Raji (cell line): ENCODE results near the gene FAM135A.

Experiments used
- POLR2A ChIP-seq: IDR thresholded peaks from 2 replicates; pipeline ENCODE4 v1.6.1; 2011; ENCODE audit warnings: low read depth, low read length, control low read depth; ENCODE audit not compliant: insufficient read depth

The FAM135A gene

GRCh38 chr6:70414813-70415212 lies 1.5 kb downstream of the FAM135A start:
- TF ChIP-seq POLR2A = no peak

- TF ChIP-seq POLR2A = no peak
These were observed 1.9 kb downstream of the FAM135A start for GRCh38 chr6:70415247-70415646.

- no peak for TF ChIP-seq POLR2A
These were observed 2.4 kb downstream of the FAM135A start for GRCh38 chr6:70415660-70416059.

GRCh38 chr6:70421509-70421908 lies 8.2 kb downstream of the FAM135A start:
- no peak for TF ChIP-seq POLR2A

GRCh38 chr6:70423189-70424134 lies 10.2 kb downstream of the FAM135A start:
- TF ChIP-seq POLR2A = no peak

GRCh38 chr6:70424291-70424690 lies 11.0 kb downstream of the FAM135A start:
- TF ChIP-seq POLR2A = no peak

- no peak for TF ChIP-seq POLR2A
These were observed 23.0 kb downstream of the FAM135A start for GRCh38 chr6:70436320-70436719.

- TF ChIP-seq POLR2A = no peak
These were observed 31.7 kb downstream of the FAM135A start for GRCh38 chr6:70445001-70445400.

- TF ChIP-seq POLR2A = no peak
These were observed 43.4 kb downstream of the FAM135A start for GRCh38 chr6:70456735-70457134.

- no peak for TF ChIP-seq POLR2A
These were observed 45.9 kb downstream of the FAM135A start for GRCh38 chr6:70459235-70459634.

- no peak for TF ChIP-seq POLR2A
These were observed 56.7 kb downstream of the FAM135A start for GRCh38 chr6:70470016-70470415.

- TF ChIP-seq POLR2A = no peak
These were observed 61.4 kb downstream of the FAM135A start for GRCh38 chr6:70474751-70475150.

- TF ChIP-seq POLR2A = no peak
These were observed 65.9 kb downstream of the FAM135A start for GRCh38 chr6:70479236-70479635.

- no peak for TF ChIP-seq POLR2A
These were observed 76.1 kb downstream of the FAM135A start for GRCh38 chr6:70489364-70489763.

- no peak for TF ChIP-seq POLR2A
These were observed 81.5 kb downstream of the FAM135A start for GRCh38 chr6:70494833-70495232.

- TF ChIP-seq POLR2A = no peak
These were observed 89.2 kb downstream of the FAM135A start for GRCh38 chr6:70502484-70502883.
